DOHH2 (cell line): ENCODE results near the gene STARD10.

ENCODE experiments used
- H3F3A ChIP-seq: fragments of 200-600 bp; sonication (generic), shearing (Covaris generic); 2 replicates; pipeline ENCODE4 v1.6.0; 2016; ENCODE audit warnings: antibody characterized with exemption, mild to moderate bottlenecking; ENCODE audit not compliant: control insufficient read depth, insufficient read depth
- H3K27ac ChIP-seq: fragments of 200-600 bp; sonication (generic); 2 replicates; pipeline ENCODE4 v1.5.1; 2014; ENCODE audit warnings: low read depth, mild to moderate bottlenecking, low read length, moderate library complexity
- H3K27me3 ChIP-seq: fragments of 200-600 bp; sonication (generic); 2 replicates; pipeline ENCODE4 v1.6.1; 2014; ENCODE audit warnings: mild to moderate bottlenecking, low read length, mixed read lengths; ENCODE audit not compliant: control insufficient read depth
- H3K36me3 ChIP-seq: fragments of 200-600 bp; sonication (generic); 2 replicates; pipeline ENCODE4 v1.6.1; 2014; ENCODE audit warnings: mild to moderate bottlenecking, low read length, moderate library complexity, mixed read lengths; ENCODE audit not compliant: control insufficient read depth
- H3K4me1 ChIP-seq: fragments of 200-600 bp; sonication (generic); 2 replicates; pipeline ENCODE4 v1.6.1; 2014; ENCODE audit warnings: mild to moderate bottlenecking, low read length, mixed read lengths; ENCODE audit not compliant: control insufficient read depth
- H3K4me2 ChIP-seq: fragments of 200-600 bp; sonication (generic); 2 replicates; pipeline ENCODE4 v1.6.0; 2014; ENCODE audit warnings: mild to moderate bottlenecking, low read length, moderate library complexity
- H3K4me3 ChIP-seq: fragments of 200-600 bp; sonication (generic); 2 replicates; pipeline ENCODE4 v1.5.1; 2014; ENCODE audit warnings: mild to moderate bottlenecking, low read length, mixed read lengths
- H3K79me2 ChIP-seq: fragments of 200-600 bp; sonication (generic); 2 replicates; pipeline ENCODE4 v1.6.1; 2014; ENCODE audit warnings: mild to moderate bottlenecking, low read length, mixed read lengths; ENCODE audit not compliant: control insufficient read depth
- H3K9me2 ChIP-seq: fragments of 200-600 bp; sonication (generic); replicated peaks from 2 replicates; pipeline ENCODE4 v1.6.1; 2014; ENCODE audit warnings: mild to moderate bottlenecking, low read length, mixed read lengths; ENCODE audit not compliant: control insufficient read depth
- H3K9me3 ChIP-seq: fragments of 200-600 bp; sonication (generic); 2 replicates; pipeline ENCODE4 v1.6.1; 2014; ENCODE audit warnings: antibody characterized with exemption, low read length, mixed read lengths; ENCODE audit not compliant: control insufficient read depth, insufficient read depth
- H4K20me1 ChIP-seq: fragments of 200-600 bp; sonication (generic); 2 replicates; pipeline ENCODE4 v1.6.0; 2014; ENCODE audit warnings: low read depth, mild to moderate bottlenecking, antibody characterized with exemption, low read length, moderate library complexity; ENCODE audit not compliant: control insufficient read depth, insufficient read depth
- EZH2phosphoT487 ChIP-seq: fragments of 200-600 bp; sonication (generic); IDR thresholded peaks from 2 replicates; pipeline ENCODE4 v1.6.1; 2017; ENCODE audit warnings: borderline replicate concordance, mild to moderate bottlenecking, antibody characterized with exemption, low read length, moderate library complexity, mixed read lengths
- TF ChIP-seq, protein P1 (sequence below): fragments of 200-600 bp; sonication (generic); IDR thresholded peaks from one replicate; pipeline ENCODE4 v1.5.1; 2014; ENCODE audit warnings: antibody characterized with exemption, mild to moderate bottlenecking, low read depth, low read length; ENCODE audit not compliant: poor library complexity, severe bottlenecking

Gene STARD10

DNA sequence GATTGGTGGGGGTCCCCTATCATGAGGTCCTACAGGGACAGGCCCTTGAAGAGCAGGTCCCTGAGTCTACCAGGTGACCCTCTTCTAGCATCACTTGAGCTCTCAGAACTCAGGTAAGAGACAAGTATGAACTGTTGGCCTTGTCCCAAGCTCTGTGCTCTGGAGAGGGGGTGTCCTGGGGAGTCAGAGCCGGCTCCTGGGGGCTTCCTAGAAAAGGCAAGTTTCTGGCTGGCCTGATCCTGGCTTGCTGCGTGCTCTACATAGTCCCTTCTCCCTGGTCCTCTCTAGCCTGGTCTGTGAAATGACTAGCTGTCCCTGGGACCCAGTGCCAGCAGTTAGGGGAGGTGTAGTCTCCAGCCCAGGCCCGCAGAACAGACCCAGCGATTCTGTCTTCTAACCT, 31.8 kb upstream of the STARD10 start:
- Histone ChIP-seq H3K9me3 (no peaks in the 10 kb centered on the region), H4K20me1 (no peaks in the 10 kb centered on the region), H3K4me2 (no peak overlapping the region), H3K27ac (no peak overlapping the region), H3K9me2 (no peaks in the 10 kb centered on the region), H3F3A (peaks cover 11% of the 10 kb centered on the region), H3K4me1 (peaks cover 38% of the 10 kb centered on the region), H3K4me3 (no peak overlapping the region), H3K79me2 (peaks cover 6% of the 10 kb centered on the region; the same call in 1 of the 2 replicates), H3K27me3 (no peaks in the 10 kb centered on the region), H3K36me3 (peaks cover 87% of the 10 kb centered on the region)
- TF ChIP-seq, protein P1, sequence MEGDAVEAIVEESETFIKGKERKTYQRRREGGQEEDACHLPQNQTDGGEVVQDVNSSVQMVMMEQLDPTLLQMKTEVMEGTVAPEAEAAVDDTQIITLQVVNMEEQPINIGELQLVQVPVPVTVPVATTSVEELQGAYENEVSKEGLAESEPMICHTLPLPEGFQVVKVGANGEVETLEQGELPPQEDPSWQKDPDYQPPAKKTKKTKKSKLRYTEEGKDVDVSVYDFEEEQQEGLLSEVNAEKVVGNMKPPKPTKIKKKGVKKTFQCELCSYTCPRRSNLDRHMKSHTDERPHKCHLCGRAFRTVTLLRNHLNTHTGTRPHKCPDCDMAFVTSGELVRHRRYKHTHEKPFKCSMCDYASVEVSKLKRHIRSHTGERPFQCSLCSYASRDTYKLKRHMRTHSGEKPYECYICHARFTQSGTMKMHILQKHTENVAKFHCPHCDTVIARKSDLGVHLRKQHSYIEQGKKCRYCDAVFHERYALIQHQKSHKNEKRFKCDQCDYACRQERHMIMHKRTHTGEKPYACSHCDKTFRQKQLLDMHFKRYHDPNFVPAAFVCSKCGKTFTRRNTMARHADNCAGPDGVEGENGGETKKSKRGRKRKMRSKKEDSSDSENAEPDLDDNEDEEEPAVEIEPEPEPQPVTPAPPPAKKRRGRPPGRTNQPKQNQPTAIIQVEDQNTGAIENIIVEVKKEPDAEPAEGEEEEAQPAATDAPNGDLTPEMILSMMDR = no peak
- TF ChIP-seq EZH2phosphoT487 = no peak

DNA sequence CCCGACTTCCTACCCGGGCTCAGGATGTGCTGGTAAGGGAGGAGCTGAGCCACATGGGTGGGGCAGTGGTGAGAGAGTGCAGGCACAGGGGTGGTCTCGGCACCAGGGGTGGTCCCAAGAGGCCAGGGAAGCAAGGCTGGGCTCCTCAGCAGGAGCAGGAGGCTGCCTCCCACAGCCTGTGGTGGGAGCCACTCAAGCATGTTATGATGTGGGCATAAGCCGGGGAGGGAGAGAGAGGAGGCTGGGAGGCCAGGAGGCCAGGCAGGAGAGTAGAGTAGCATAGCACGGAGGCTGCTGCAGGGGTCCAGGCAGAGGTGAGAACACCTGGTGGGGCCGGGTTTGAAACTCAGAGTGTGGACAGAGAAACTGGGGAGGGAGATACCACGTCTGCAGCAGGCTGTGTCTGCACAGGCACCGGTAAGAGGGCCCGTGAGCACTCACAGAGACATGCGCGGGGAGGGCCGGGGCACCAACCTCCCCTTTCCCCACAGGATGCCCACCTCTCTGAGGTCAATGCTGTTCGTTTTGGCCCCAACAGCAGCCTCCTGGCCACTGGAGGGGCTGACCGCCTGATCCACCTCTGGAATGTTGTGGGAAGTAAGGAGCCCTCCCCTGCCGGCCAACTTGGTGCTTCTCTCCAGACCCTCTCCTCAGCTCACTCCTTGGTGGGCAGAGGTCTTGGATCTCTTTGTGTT, 31.1 kb upstream of the STARD10 start:
- H3F3A ChIP-seq = peaks cover 9% of the 10 kb centered on the region
- H3K9me2 ChIP-seq = no peaks in the 10 kb centered on the region
- no peak overlapping the region for H3K27ac ChIP-seq
- peaks cover 6% of the 10 kb centered on the region; the same call in 1 of the 2 replicates for H3K79me2 ChIP-seq
- H3K4me2 ChIP-seq = no peak overlapping the region
- no peaks in the 10 kb centered on the region for H3K27me3 ChIP-seq
- peaks cover 38% of the 10 kb centered on the region for H3K4me1 ChIP-seq
- TF ChIP-seq EZH2phosphoT487 = no peak
- TF ChIP-seq, protein P1 = no peak
- no peaks in the 10 kb centered on the region for H4K20me1 ChIP-seq
- H3K4me3 ChIP-seq = no peak overlapping the region
- H3K36me3 ChIP-seq = peaks cover 86% of the 10 kb centered on the region
- H3K9me3 ChIP-seq = no peaks in the 10 kb centered on the region

DNA sequence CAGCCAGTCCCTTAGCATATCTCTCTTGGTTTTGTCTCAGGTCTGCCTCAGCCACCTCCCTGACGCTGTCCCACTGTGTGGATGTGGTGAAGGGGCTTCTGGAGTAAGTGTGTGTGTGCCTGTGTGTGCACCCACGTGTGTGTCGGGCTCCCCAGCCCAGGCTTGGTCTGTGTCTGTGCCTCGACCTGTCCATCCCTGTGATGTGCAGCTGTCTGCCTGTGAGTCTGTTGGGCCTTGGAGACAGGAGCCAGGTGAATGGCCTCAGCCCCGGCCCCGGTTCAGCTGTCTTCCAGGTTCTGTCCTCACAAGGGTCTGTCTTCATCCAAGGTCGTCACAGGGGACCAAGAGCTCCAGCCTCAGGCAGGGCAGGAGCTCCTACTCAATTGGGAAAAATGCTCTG, 30.2 kb upstream of the STARD10 start:
- Histone ChIP-seq H3K27me3 (no peaks in the 10 kb centered on the region), H3K9me3 (no peaks in the 10 kb centered on the region), H3K4me3 (no peak overlapping the region), H3K4me2 (0 out of 2 replicates have a peak overlapping the region, but pooled peaks have one; percentile 68), H3K79me2 (peaks cover 6% of the 10 kb centered on the region; the same call in 1 of the 2 replicates), H3K27ac (no peak overlapping the region), H3K9me2 (no peaks in the 10 kb centered on the region), H3K4me1 (peaks cover 38% of the 10 kb centered on the region), H4K20me1 (no peaks in the 10 kb centered on the region), H3K36me3 (peaks cover 81% of the 10 kb centered on the region), H3F3A (peaks cover 9% of the 10 kb centered on the region)
- TF ChIP-seq EZH2phosphoT487 = no peak
- TF ChIP-seq, protein P1 = no peak
